Measurements from ENCODE around the gene ABLIM3. TPM values are rescaled to one million over a fixed set of nuclear protein-coding genes. Genes with fewer than 3 reads are reported as not detected.

Gene ABLIM3
- total and polyA plus RNA-seq, 10 of the 15 experiments (the other 5 are each of a cell fraction or from before 2014, with no cell fraction given): 0.03 TPM; not detected in 9

GRCh38 chr5:149221326-149221725 lies 80.0 kb downstream of the ABLIM3 start (continued):
- TF ChIP-seq ZBTB40 (IDR thresholded peaks at IDR 0.05; ENCODE audit: borderline replicate concordance) (no peak), TCF3 (IDR thresholded peaks at IDR 0.05; ENCODE audit: borderline replicate concordance, insufficient read depth, low read depth, low read length) (no peak)

GRCh38 chr5:149221731-149222342 lies 80.5 kb downstream of the ABLIM3 start:
- POLR2A ChIA-PET: no interaction called here
- in situ Hi-C loops (cut with MboI): no loop called here

More at GRCh38 chr5:149221731-149222342, 80.5 kb downstream of the ABLIM3 start:
- no TSS peak for BruUV-seq (replicated peaks)
- H3K27me3 ChIP-seq (replicated peaks in 1 of 2; ENCODE audit: control insufficient read depth in 2 of 2, insufficient read depth in 2 of 2, low read length in 1 of 2): no peaks in the 10 kb centered on the region; a peak in 1 of 4 replicates
- WGBS (ENCODE audit: insufficient coverage, insufficient replicate concordance, low lambda C conversion rate, missing lambda C conversion rate): 21% methylated on average over 4 of the region's 4 CpGs
- ATAC-seq: no peak
- no peak overlapping the region for H3K4me3 ChIP-seq
- no peak overlapping the region for H2AFZ ChIP-seq (ENCODE audit: control insufficient read depth, low read depth, low read length)
- TF ChIP-seq MTA3 (IDR thresholded peaks at IDR 0.05; ENCODE audit: borderline replicate concordance, low read length) (no peak), CEBPB (IDR thresholded peaks at IDR 0.05; ENCODE audit: borderline replicate concordance in 1 of 2, low read depth in 2 of 2, low read length in 2 of 2) (no peak), MXI1 (IDR thresholded peaks at IDR 0.05; ENCODE audit: low read depth, low read length) (no peak), ETV6 (conservative IDR thresholded peaks at IDR 0.05 in 1 of 2, IDR thresholded peaks at IDR 0.05 in 1 of 2; ENCODE audit: borderline replicate concordance in 1 of 2, low read depth in 1 of 2) (no peak), FOS (IDR thresholded peaks at IDR 0.05; ENCODE audit: borderline replicate concordance, extremely low read depth, insufficient read length) (no peak), JUND (IDR thresholded peaks at IDR 0.05; ENCODE audit: low read depth, low read length) (no peak)
- no peaks in the 10 kb centered on the region for H3K4me1 ChIP-seq (ENCODE audit: control insufficient read depth, insufficient read depth, low read length)
- intact Hi-C loops (cut with micrococcal nuclease; ENCODE audit: unreplicated experiment): no loop called here
- no peak overlapping the region for H3K27ac ChIP-seq (ENCODE audit: control insufficient read depth, insufficient read depth)
- ChIA-PET RAD21 (ENCODE audit: unreplicated experiment) (no interaction called here), CTCF (interaction anchor here (1.5 kb wide), 1 partner anchor 43 kb away, joined by 3 read pairs; no protein-coding TSS in a partner anchor), SMC1A (ENCODE audit: uncharacterized antibody, unreplicated experiment) (interaction anchor here (0.6 kb wide), 1 partner anchor 227 kb away, joined by 4 read pairs; no protein-coding TSS in a partner anchor)
- H3K79me2 ChIP-seq (ENCODE audit: control insufficient read depth, insufficient read depth, low read length): no peaks in the 10 kb centered on the region
- FAIRE-seq: no peak
- H3K36me3 ChIP-seq (ENCODE audit: control insufficient read depth in 2 of 2, insufficient read depth in 2 of 2, low read length in 1 of 2): no peaks in the 10 kb centered on the region
- H3K9me3 ChIP-seq (replicated peaks; ENCODE audit: control insufficient read depth, insufficient read depth, low read length): no peaks in the 10 kb centered on the region
- H3K9ac ChIP-seq (ENCODE audit: control insufficient read depth, insufficient read depth, low read length): no peak overlapping the region
- no peaks in the 10 kb centered on the region for H4K20me1 ChIP-seq (ENCODE audit: control insufficient read depth, insufficient read depth)
- H3K4me2 ChIP-seq (ENCODE audit: control insufficient read depth, insufficient read depth): no peak overlapping the region
- DNase-seq (ENCODE audit: low read depth, low spot score): no peak
